Astrocyte (in vitro differentiated cells and primary cell): ENCODE measurements around the gene VAMP8. TPM values are rescaled to one million over a fixed set of nuclear protein-coding genes. Genes with fewer than 3 reads are reported as not detected.

ENCODE experiments used
- DNase-seq: peaks from one replicate; pipeline ENCODE4 v3.0.0-alpha.2; 2010; ENCODE audit warnings: low read depth
- FAIRE-seq: peaks from 2 replicates; lab custom pipeline; 2011; peaks lifted over from hg19 to GRCh38; lab: Jason Lieb, UNC
- H2AFZ ChIP-seq: 2 replicates; pipeline ENCODE4 v1.6.0; 2012; ENCODE audit warnings: low read depth, low read length, inconsistent platforms
- H3K27ac ChIP-seq: 2 replicates; pipeline ENCODE4 v1.5.1; 2011; ENCODE audit warnings: low read depth, low read length, inconsistent platforms
- H3K27me3 ChIP-seq: 2 replicates; pipeline ENCODE4 v1.6.0; 2011; ENCODE audit warnings: low read length, inconsistent platforms; ENCODE audit not compliant: insufficient read depth
- H3K36me3 ChIP-seq: 2 replicates; pipeline ENCODE4 v1.5.1; 2011; ENCODE audit warnings: low read length, inconsistent platforms; ENCODE audit not compliant: insufficient read depth
- H3K4me1 ChIP-seq: 2 replicates; pipeline ENCODE4 v1.5.1; 2011; ENCODE audit warnings: low read length, inconsistent platforms; ENCODE audit not compliant: insufficient read depth
- H3K4me2 ChIP-seq: 2 replicates; pipeline ENCODE4 v1.6.0; 2012; ENCODE audit warnings: low read length, inconsistent platforms
- H3K4me3 ChIP-seq: 2 replicates; pipeline ENCODE4 v1.5.1; 2011; ENCODE audit warnings: low read depth, mild to moderate bottlenecking, low read length, inconsistent platforms; ENCODE audit not compliant: insufficient read depth
- H3K79me2 ChIP-seq: 2 replicates; pipeline ENCODE4 v1.6.0; 2012; ENCODE audit warnings: mild to moderate bottlenecking, low read length, inconsistent platforms; ENCODE audit not compliant: insufficient read depth
- H3K9ac ChIP-seq: 2 replicates; pipeline ENCODE4 v1.6.0; 2012; ENCODE audit warnings: mild to moderate bottlenecking, low read length, inconsistent platforms
- H3K9me3 ChIP-seq: 2 replicates; pipeline ENCODE4 v1.5.1; 2012; ENCODE audit warnings: low read depth, mild to moderate bottlenecking, low read length, inconsistent platforms; ENCODE audit not compliant: insufficient read depth
- H4K20me1 ChIP-seq: 2 replicates; pipeline ENCODE4 v1.6.0; 2012; ENCODE audit warnings: low read length, inconsistent platforms; ENCODE audit not compliant: insufficient read depth
- H3K27ac Mint-ChIP-seq: one replicate; pipeline ENCODE4 v1.8.0; 2021; ENCODE audit warnings: mild to moderate bottlenecking, mixed read lengths; ENCODE audit not compliant: unreplicated experiment
- H3K27me3 Mint-ChIP-seq: one replicate; pipeline ENCODE4 v1.8.0; 2021; ENCODE audit warnings: low read depth, mixed read lengths; ENCODE audit not compliant: unreplicated experiment
- H3K36me3 Mint-ChIP-seq: one replicate; pipeline ENCODE4 v1.8.0; 2021; ENCODE audit warnings: low read depth, mixed read lengths; ENCODE audit not compliant: unreplicated experiment
- H3K4me1 Mint-ChIP-seq: one replicate; pipeline ENCODE4 v1.8.0; 2021; ENCODE audit warnings: low read depth, mixed read lengths; ENCODE audit not compliant: unreplicated experiment
- H3K4me3 Mint-ChIP-seq: one replicate; pipeline ENCODE4 v1.8.0; 2021; ENCODE audit warnings: mild to moderate bottlenecking, moderate library complexity, mixed read lengths; ENCODE audit not compliant: unreplicated experiment
- H3K9me3 Mint-ChIP-seq: one replicate; pipeline ENCODE4 v1.8.0; 2021; ENCODE audit warnings: mild to moderate bottlenecking, mixed read lengths; ENCODE audit not compliant: unreplicated experiment
- EZH2 ChIP-seq: IDR thresholded peaks from 2 replicates; pipeline ENCODE4 v1.6.1; 2012; ENCODE audit warnings: mild to moderate bottlenecking, low read length, inconsistent platforms; ENCODE audit not compliant: insufficient read depth
- total RNA-seq: library from RNA; stranded (reverse); gene quantifications from 2 replicates; pipeline ENCODE4 v1.2.1, GENCODE V29; 2021
- TF ChIP-seq, protein P1 (sequence below): IDR thresholded peaks from 2 replicates; pipeline ENCODE4 v1.5.1; 2011; ENCODE audit warnings: low read depth, mild to moderate bottlenecking, inconsistent platforms, low read length, moderate library complexity; ENCODE audit not compliant: insufficient read depth

Gene VAMP8
- total RNA-seq, 1 donor from 2014 or later: 35.3 TPM

DNA sequence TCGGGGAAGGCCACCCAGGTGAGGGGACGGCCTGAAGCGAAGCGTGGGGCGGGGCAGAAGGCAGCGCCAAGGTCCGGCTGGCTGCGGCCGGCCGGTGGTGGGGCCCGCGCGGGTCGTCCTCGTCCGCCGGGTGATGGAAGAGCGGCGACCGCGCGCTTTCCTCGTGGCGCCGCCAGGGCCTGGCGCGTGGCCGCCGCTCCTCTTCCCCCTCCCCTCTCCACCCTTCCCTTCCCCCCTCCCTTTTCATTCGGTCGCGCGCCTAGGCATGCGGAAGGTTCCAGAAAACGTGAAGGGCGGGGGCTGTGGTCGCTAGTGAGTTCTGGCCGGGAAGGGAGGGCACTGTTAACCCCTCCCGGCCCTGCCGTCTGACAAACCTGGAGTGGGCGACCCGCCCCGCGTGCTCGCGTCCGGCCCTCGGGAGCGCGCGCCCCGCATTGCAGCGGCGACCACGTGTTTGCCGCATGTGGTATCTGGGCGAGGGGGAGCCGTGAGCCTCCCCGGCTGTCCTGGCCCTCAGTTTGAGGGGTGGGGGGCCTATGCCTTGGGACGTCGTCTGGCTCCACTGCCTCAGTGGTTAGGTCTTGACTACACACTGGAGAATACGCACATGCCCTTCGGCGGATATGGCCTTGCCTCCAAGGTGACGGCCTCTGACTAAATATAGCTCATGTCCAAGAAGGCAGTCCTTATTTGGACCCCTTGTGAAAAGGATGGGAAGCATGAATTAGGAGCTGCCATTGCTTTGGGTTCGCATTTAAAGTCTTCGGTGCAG, 37.8 kb upstream of the VAMP8 start:
- peak overlapping the region; percentile 91 for H3K4me3 Mint-ChIP-seq
- TF ChIP-seq, protein P1, sequence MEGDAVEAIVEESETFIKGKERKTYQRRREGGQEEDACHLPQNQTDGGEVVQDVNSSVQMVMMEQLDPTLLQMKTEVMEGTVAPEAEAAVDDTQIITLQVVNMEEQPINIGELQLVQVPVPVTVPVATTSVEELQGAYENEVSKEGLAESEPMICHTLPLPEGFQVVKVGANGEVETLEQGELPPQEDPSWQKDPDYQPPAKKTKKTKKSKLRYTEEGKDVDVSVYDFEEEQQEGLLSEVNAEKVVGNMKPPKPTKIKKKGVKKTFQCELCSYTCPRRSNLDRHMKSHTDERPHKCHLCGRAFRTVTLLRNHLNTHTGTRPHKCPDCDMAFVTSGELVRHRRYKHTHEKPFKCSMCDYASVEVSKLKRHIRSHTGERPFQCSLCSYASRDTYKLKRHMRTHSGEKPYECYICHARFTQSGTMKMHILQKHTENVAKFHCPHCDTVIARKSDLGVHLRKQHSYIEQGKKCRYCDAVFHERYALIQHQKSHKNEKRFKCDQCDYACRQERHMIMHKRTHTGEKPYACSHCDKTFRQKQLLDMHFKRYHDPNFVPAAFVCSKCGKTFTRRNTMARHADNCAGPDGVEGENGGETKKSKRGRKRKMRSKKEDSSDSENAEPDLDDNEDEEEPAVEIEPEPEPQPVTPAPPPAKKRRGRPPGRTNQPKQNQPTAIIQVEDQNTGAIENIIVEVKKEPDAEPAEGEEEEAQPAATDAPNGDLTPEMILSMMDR: no peak
- TF ChIP-seq EZH2: no peak
- Histone ChIP-seq H4K20me1 (peaks cover 55% of the 10 kb centered on the region), H3K4me1 (peaks cover 32% of the 10 kb centered on the region), H3K27me3 (no peaks in the 10 kb centered on the region), H3K4me2 (peak overlapping the region; percentile 97), H2AFZ (no peak overlapping the region), H3K27ac (peak overlapping the region; percentile 99), H3K9ac (peak overlapping the region; percentile 99), H3K79me2 (peaks cover 62% of the 10 kb centered on the region), H3K36me3 (peaks cover 37% of the 10 kb centered on the region), H3K9me3 (no peaks in the 10 kb centered on the region), H3K4me3 (peak overlapping the region; percentile 99)
- no peaks in the 10 kb centered on the region for H3K9me3 Mint-ChIP-seq
- DNase-seq (peak; percentile 43), FAIRE-seq (no peak)
- H3K27me3 Mint-ChIP-seq: no peaks in the 10 kb centered on the region
- H3K27ac Mint-ChIP-seq: peak overlapping the region; percentile 80
- H3K4me1 Mint-ChIP-seq: peaks cover 34% of the 10 kb centered on the region
- H3K36me3 Mint-ChIP-seq: peaks cover 22% of the 10 kb centered on the region

DNA sequence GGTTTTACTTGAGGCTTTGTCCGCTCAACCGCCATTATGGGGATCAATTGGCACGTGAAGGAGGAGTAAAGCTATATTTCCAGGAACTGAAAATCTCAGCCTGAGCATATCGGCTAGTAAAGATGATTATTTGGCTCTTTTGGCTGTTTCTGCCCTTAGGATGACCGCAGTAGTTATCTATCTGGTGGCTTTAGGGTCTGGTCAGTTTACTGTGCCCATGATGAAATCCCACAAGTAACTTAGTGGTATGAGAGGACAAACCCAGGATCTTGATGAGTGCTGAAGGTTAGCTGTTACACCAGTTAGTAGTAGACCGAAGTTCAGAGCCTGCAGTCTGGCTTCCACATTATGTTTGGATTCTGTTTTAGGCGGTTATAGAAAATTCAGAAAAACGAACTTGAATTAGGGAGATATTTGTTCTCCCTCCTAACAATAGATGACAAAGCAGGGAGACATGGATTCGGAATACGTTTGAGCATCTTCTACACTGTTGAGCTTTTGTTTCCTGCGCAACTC, 37.2 kb upstream of the VAMP8 start:
- H3K9me3 Mint-ChIP-seq: no peaks in the 10 kb centered on the region
- Histone ChIP-seq H3K79me2 (peaks cover 62% of the 10 kb centered on the region), H4K20me1 (peaks cover 61% of the 10 kb centered on the region)

More for the DNA sequence above, 37.2 kb upstream of the VAMP8 start:
- H3K36me3 Mint-ChIP-seq: peaks cover 22% of the 10 kb centered on the region
- H3K27me3 ChIP-seq: no peaks in the 10 kb centered on the region
- H3K9ac ChIP-seq: peak overlapping the region; percentile 99
- no peak overlapping the region for H2AFZ ChIP-seq
- H3K27ac ChIP-seq: peak overlapping the region; percentile 99
- no peaks in the 10 kb centered on the region for H3K27me3 Mint-ChIP-seq
- peaks cover 32% of the 10 kb centered on the region for H3K4me1 ChIP-seq
- H3K27ac Mint-ChIP-seq: peak overlapping the region; percentile 70
- peak overlapping the region; percentile 91 for H3K4me3 Mint-ChIP-seq
- no peak for TF ChIP-seq EZH2
- TF ChIP-seq, protein P1: no peak
- peaks cover 43% of the 10 kb centered on the region for H3K36me3 ChIP-seq
- no peaks in the 10 kb centered on the region for H3K9me3 ChIP-seq
- no peak for FAIRE-seq
- DNase-seq: no peak
- H3K4me1 Mint-ChIP-seq: peaks cover 34% of the 10 kb centered on the region
- H3K4me2 ChIP-seq: peak overlapping the region; percentile 97
- peak overlapping the region; percentile 99 for H3K4me3 ChIP-seq
